Globus pallidus (tissue), 1 donor: ENCODE data around the gene KRT27.
"Not testable (repeated sequence)": the region's sequence is repeated elsewhere in the genome, so short reads cannot be mapped to it uniquely, and the experiment has no call there.

ENCODE experiments used
- DNase-seq: peaks from one replicate; pipeline ENCODE4 v3.0.0-alpha.2; 2015; ENCODE audit warnings: low spot score

The KRT27 gene

GRCh38 chr17:40782450-40782849 lies at the start of gene KRT27:
Gene KRT27, minus strand, starts transcription at chr17:40782550. Its CDS starts 57 bp downstream, at chr17:40782493.
- no peak for DNase-seq

DNA sequence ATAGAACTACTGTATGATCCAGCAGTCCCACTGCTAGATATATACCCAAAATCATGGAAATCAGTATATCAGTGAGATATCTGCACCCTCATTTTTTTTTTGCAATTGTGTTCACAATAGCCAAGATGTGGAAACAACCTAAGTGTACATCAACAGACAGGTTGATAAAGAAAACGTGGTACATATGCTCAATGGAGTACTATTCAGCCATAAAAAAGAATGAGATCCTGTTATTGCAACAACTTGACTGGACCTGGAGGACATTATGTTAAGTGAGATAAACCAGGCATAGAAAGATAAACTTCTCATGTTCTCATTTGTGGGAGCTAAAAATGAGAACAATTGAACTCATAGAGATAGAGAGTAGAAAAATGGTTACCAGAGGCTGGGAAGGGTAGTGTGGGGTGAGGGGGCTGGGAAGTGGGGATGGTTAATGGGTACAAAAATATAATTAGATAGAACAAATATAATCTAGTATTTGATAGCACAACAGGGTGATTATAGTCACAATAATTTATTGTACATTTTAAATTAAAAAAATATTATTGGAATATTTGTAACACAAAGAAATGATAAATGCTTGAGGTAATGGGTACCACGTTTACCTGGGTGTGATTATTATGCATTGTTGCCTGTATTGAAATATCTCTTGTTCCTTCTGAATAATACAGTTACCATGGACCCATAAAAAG lies 47.9 kb upstream of the KRT27 start:
- DNase-seq, result no peak

DNA sequence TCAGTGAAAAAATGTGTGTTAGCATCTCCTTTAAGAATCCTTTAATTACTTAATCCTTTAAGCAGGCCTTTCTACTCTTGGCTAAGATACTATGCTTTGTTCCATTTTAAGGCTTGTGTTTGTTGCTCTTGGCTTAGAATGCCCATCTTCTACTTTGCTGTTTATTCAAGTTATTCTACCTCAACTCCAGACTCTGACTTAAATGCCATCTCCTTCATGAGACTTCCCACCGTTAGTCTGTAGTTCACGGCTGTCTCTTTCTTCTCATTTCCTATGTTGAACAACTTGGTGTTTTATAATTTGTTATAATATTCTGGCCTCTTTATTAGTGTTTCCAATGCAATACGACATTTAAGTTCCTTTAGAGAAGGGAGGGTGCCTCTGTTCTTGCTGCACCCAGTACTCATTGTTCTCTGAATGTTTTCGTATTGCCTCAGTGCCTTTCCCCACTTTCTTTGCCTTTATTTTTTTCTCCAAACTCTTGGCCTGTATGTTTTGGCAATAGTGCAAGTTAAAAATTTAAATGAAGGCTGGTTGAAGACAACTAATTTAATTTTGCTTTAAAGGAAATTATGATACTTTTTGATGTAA lies 46.2 kb upstream of the KRT27 start:
- DNase-seq, result no peak

GRCh38 chr17:40827746-40828453 lies 45.5 kb upstream of the KRT27 start:
- DNase-seq, result no peak

- DNase-seq, result no peak
Observed at GRCh38 chr17:40825599-40825998, 43.2 kb upstream of the KRT27 start.

- DNase-seq, result no peak
Observed at GRCh38 chr17:40824015-40824832, 41.9 kb upstream of the KRT27 start.

- no peak for DNase-seq
Observed at GRCh38 chr17:40822132-40822812, 39.9 kb upstream of the KRT27 start, which contains the start of gene KRT10. Gene KRT10, minus strand, starts transcription at chr17:40822614. Its CDS starts 29 bp downstream, at chr17:40822585.

- DNase-seq, result no peak
Observed at GRCh38 chr17:40821536-40821935, 39.2 kb upstream of the KRT27 start.

DNA sequence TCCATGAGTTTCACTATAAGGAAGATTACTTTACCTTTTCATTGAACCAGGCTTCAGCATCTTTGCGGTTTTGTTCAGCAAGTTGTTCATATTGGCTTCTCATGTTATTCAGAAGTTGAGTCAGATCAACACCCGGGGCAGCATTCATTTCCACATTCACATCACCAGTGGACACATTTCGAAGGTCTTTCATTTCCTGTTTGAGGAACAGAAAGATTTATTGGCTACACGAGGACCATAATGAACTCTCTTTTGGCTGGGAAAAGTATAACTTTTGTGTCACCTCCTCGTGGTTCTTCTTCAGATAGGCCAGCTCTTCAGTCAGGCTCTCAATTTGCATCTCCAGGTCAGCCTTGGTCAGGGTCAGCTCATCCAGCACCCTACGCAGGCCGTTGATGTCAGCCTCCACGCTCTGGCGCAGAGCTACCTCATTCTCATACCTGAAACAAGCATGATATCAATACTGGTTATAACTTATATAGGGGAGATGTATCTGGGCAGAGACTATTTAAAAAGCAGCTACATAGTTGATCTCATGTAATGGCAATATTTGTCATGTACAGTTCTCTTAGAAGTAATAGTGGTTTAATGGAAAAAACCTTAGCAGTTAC lies 38.0 kb upstream of the KRT27 start:
- DNase-seq, result no peak

- DNase-seq, result peak; percentile 18
Observed at GRCh38 chr17:40819528-40820125, 37.3 kb upstream of the KRT27 start.

GRCh38 chr17:40818733-40819527 lies 36.6 kb upstream of the KRT27 start:
- DNase-seq, result peak; percentile 70

GRCh38 chr17:40818343-40818732 lies 36.0 kb upstream of the KRT27 start:
- DNase-seq, result no peak

DNA sequence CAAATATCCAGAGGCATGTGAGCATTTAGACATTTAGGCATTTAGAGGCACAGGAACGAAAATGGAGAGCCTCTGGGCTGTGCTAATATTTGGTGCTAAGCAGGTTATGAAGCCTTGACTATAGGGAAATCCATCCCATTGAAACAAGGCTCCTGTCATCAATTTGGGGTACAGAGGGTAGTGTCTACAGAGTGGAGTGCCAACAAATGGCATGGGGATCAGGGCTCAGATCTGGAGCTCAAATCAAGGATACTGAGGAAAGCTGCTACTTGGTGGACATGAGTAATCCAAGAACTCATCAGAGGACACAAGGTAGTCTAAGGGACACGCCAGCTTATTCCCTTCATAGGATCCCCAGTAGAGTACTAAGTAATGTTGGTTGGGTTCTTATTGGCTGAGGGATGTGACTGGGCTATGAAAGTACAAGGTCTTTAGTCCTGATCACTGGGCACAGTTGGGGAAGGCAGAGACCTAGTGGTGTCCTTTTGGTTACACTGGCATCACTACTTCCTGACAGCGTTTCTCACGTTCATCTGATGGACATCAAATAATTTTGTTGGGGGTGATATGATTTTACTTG lies 34.8 kb upstream of the KRT27 start:
- DNase-seq, result no peak

- DNase-seq, result no peak
Observed at GRCh38 chr17:40816569-40816968, 34.2 kb upstream of the KRT27 start.

- no peak for DNase-seq
Observed at GRCh38 chr17:40815381-40815780, 33.0 kb upstream of the KRT27 start.

GRCh38 chr17:40814657-40815056 lies 32.3 kb upstream of the KRT27 start:
- DNase-seq, result not testable (repeated sequence)

GRCh38 chr17:40813804-40814203 lies 31.5 kb upstream of the KRT27 start:
- no peak for DNase-seq

DNA sequence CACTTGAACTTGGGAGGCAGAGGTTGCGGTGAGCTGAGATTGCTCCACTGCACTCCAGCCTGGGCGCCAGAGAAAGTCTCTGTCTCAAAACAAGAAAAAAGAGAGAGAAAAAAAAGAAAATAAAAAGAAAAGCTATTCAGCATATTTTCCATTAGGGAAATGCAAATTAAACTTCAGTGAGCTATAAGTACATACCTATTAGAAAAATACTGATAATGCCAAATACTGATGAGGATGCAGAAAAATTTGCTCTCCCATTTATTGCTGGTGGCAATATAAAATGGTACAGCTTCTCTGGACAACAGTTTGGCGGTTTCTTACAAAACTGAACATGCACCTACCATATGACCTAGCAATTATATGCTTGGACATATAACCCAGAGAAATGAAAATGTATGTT lies 30.3 kb upstream of the KRT27 start:
- no peak for DNase-seq

DNA sequence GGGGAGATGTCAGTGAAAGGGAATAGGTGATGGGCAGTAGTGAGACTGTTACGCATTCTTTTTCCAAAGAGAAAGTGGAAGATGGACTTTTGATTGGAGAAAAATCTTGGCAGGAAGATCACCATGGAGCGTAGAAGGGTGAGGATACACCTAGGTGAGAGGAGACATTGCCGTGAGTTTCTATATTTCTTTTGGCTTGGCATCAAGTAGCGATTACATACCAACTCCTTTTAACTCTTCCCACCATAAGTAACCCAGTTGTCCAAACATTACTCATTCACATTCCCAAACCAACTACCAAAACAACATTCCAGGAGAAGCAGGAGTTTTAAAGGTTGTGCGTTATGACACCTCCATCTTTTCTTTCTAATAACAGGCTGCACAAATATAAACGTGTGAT lies 28.1 kb upstream of the KRT27 start:
- no peak for DNase-seq
